ENCODE data around the gene SFXN3. TPM values are rescaled to one million over a fixed set of nuclear protein-coding genes. Genes with fewer than 3 reads are reported as not detected.

Gene SFXN3
- total and polyA plus RNA-seq, 10 of the 15 experiments (the other 5 are each of a cell fraction or from before 2014, with no cell fraction given): 0.05 to 11.3 (median 1.2) TPM

DNA sequence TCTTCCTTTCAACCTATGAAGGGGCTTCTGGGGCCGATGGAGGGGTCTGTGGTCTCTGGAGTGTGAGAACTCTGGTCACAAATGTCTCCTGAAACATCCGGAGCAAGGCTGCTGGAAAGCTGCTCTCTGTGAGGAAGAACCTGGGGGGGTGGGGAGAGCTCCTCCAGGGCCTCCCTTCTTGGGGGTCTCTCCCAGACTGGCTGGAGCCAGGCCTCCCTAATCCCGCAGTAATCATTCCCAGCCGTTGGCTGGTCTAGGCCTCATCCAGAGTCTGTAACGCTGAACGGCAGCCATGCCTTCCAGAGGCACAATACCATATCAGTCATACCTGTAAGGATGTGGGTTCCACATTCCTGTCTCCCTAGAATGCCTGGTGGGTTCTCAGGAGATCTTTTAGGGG, 35.9 kb upstream of the SFXN3 start:
- H3K4me1 ChIP-seq (ENCODE audit: control insufficient read depth, insufficient read depth, low read length): peaks cover 13% of the 10 kb centered on the region
- H4K20me1 ChIP-seq (ENCODE audit: control insufficient read depth, insufficient read depth): no peaks in the 10 kb centered on the region
- ATAC-seq: no peak
- no peaks in the 10 kb centered on the region for H3K9me3 ChIP-seq (replicated peaks; ENCODE audit: control insufficient read depth, insufficient read depth, low read length)
- POLR2A ChIA-PET: interaction anchor here (0.5 kb wide), 1 partner anchor 9 kb away, joined by 3 read pairs; no protein-coding TSS in a partner anchor
- peaks cover 12% of the 10 kb centered on the region for H3K79me2 ChIP-seq (ENCODE audit: control insufficient read depth, insufficient read depth, low read length)
- TF ChIP-seq POLR2A (IDR thresholded peaks at IDR 0.05; ENCODE audit: low read depth, low read length) (peak; percentile 20; the same call in 1 of the 2 replicates), CHD1 (IDR thresholded peaks at IDR 0.05; ENCODE audit: low read depth, low read length) (no peak)
- no peaks in the 10 kb centered on the region for H3K27me3 ChIP-seq (replicated peaks in 1 of 2; ENCODE audit: control insufficient read depth in 2 of 2, insufficient read depth in 2 of 2, low read length in 1 of 2)
- no peak overlapping the region for H2AFZ ChIP-seq (ENCODE audit: control insufficient read depth, low read depth, low read length)
- no peak overlapping the region for H3K27ac ChIP-seq (ENCODE audit: control insufficient read depth, insufficient read depth)
- WGBS (ENCODE audit: insufficient coverage, insufficient replicate concordance, low lambda C conversion rate, missing lambda C conversion rate): 67% methylated on average over 6 of the region's 6 CpGs
- BruUV-seq (replicated peaks): no TSS peak
- no peak overlapping the region for H3K9ac ChIP-seq (ENCODE audit: control insufficient read depth, insufficient read depth, low read length)
- no peak for FAIRE-seq
- SMC1A ChIA-PET (ENCODE audit: uncharacterized antibody, unreplicated experiment): no interaction called here
- in situ Hi-C loops (cut with MboI): no loop called here
- peaks cover 11 to 12% of the 10 kb centered on the region in 2 experiments for H3K36me3 ChIP-seq (ENCODE audit: control insufficient read depth in 2 of 2, insufficient read depth in 2 of 2, low read length in 1 of 2)
- DNase-seq (ENCODE audit: low read depth, low spot score): no peak
- intact Hi-C loops (cut with micrococcal nuclease; ENCODE audit: unreplicated experiment): loop anchor here (5.0 kb wide), 1 partner anchor 83 kb away; the partner anchor contains the start of gene SLF2
- H3K4me3 ChIP-seq: no peak overlapping the region
- no peak overlapping the region for H3K4me2 ChIP-seq (ENCODE audit: control insufficient read depth, insufficient read depth)
- RAD21 ChIA-PET (ENCODE audit: unreplicated experiment): no interaction called here
- CTCF ChIA-PET: interaction anchor here (2.6 to 5.7 kb wide), 3 partner anchors 8 to 21 kb away, joined by 8 to 91 read pairs (median 42); partner anchors contain the start of genes MRPL43 and TWNK

DNA sequence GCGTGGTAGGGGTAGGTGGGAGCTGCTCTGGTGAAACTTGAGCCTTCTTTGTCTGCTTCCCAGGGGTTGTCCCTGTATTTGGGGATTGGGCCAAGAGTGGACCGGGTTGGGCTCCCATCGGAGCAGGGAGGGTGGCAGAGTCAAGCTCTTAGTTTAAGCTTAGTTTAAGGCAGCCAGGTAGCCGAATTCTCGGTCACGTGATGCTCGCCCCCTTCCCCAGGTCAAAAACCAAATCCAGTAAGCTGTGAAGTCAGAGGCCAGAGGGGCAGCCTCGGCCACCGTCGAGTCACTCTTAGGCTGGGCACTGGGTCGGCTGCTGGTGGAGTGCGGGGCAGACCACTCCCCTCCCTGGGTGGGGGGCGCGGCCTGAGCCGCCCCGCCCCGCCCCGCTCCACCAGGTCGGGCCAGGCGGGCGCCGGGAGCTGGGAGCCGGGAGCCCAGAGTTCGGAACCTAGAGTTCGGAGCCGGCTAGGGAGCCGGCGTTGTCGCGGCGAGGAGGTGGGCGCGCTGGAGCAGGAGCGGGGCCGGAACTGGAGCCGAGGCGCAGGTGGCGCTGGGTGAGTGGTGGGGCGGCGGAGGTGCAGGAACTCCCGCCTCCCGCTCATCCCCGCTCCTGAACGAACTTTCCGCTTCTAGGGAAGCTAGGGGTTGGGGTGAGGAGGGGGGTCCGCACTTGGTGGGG, 34.2 kb upstream of the SFXN3 start:
- ChIA-PET RAD21 (ENCODE audit: unreplicated experiment) (interaction anchor here (1.0 to 2.0 kb wide), 3 partner anchors 19 to 34 kb away, joined by 3 to 11 read pairs (median 3); partner anchors contain the start of genes PDZD7 and SFXN3), POLR2A (interaction anchor here (0.6 to 3.8 kb wide), 9 partner anchors 8 to 650 kb away, joined by 3 to 23 read pairs (median 4); partner anchors contain the start of genes KAZALD1, MRPL43, PDZD7 and SCD), SMC1A (ENCODE audit: uncharacterized antibody, unreplicated experiment) (interaction anchor here (1.0 to 1.7 kb wide), 3 partner anchors 9 to 19 kb away, joined by 3 to 5 read pairs (median 4); partner anchors contain the start of genes MRPL43 and TWNK), CTCF (interaction anchor here (0.8 to 5.7 kb wide), 15 partner anchors 10 to 85 kb away, joined by 3 to 91 read pairs (median 7); partner anchors contain the start of genes MRPL43, PDZD7, SEMA4G and SFXN3)
- Histone ChIP-seq H3K9ac (ENCODE audit: control insufficient read depth, insufficient read depth, low read length) (peak overlapping the region; percentile 63), H2AFZ (ENCODE audit: control insufficient read depth, low read depth, low read length) (peak overlapping the region; percentile 90), H3K4me1 (ENCODE audit: control insufficient read depth, insufficient read depth, low read length) (peaks cover 13% of the 10 kb centered on the region), H3K4me2 (ENCODE audit: control insufficient read depth, insufficient read depth) (peak overlapping the region; percentile 99), H3K79me2 (ENCODE audit: control insufficient read depth, insufficient read depth, low read length) (peaks cover 10% of the 10 kb centered on the region), H4K20me1 (ENCODE audit: control insufficient read depth, insufficient read depth) (no peaks in the 10 kb centered on the region), H3K27ac (ENCODE audit: control insufficient read depth, insufficient read depth) (peak overlapping the region; percentile 88), H3K27me3 (replicated peaks in 1 of 2; ENCODE audit: control insufficient read depth in 2 of 2, insufficient read depth in 2 of 2, low read length in 1 of 2) (no peaks in the 10 kb centered on the region), H3K36me3 (ENCODE audit: control insufficient read depth in 2 of 2, insufficient read depth in 2 of 2, low read length in 1 of 2) (peaks cover 0 to 5% of the 10 kb centered on the region in 2 experiments; a peak in 3 of 4 replicates), H3K9me3 (replicated peaks; ENCODE audit: control insufficient read depth, insufficient read depth, low read length) (no peaks in the 10 kb centered on the region), H3K4me3 (peak overlapping the region; percentile 86)
- FAIRE-seq (no peak), ATAC-seq (peak; percentile 46), DNase-seq (ENCODE audit: low read depth, low spot score) (no peak)
- 1% methylated on average over 39 of the region's 46 CpGs for WGBS (ENCODE audit: insufficient coverage, insufficient replicate concordance, low lambda C conversion rate, missing lambda C conversion rate)
- no TSS peak for BruUV-seq (replicated peaks)
- intact Hi-C loops (cut with micrococcal nuclease; ENCODE audit: unreplicated experiment) (loop anchor here (5.0 kb wide), 1 partner anchor 85 kb away; the partner anchor contains the start of gene SLF2), in situ Hi-C loops (cut with MboI) (no loop called here)
- TF ChIP-seq, protein P1, sequence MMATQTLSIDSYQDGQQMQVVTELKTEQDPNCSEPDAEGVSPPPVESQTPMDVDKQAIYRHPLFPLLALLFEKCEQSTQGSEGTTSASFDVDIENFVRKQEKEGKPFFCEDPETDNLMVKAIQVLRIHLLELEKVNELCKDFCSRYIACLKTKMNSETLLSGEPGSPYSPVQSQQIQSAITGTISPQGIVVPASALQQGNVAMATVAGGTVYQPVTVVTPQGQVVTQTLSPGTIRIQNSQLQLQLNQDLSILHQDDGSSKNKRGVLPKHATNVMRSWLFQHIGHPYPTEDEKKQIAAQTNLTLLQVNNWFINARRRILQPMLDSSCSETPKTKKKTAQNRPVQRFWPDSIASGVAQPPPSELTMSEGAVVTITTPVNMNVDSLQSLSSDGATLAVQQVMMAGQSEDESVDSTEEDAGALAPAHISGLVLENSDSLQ (IDR thresholded peaks at IDR 0.05): no peak
- TF ChIP-seq SMARCA5 (IDR thresholded peaks at IDR 0.05): peak; percentile 69
- TF ChIP-seq DPF2 (IDR thresholded peaks at IDR 0.05): peak; percentile 23; the same call in 1 of the 2 replicates
- TF ChIP-seq NR2F1 (conservative IDR thresholded peaks at IDR 0.05): 0 out of 2 replicates have a peak, but pooled peaks have one; percentile 11
- TF ChIP-seq RAD51 (IDR thresholded peaks at IDR 0.05): peak; percentile 95
- peak; percentile 23; the same call in 1 of the 2 replicates for TF ChIP-seq SIN3A (IDR thresholded peaks at IDR 0.05; ENCODE audit: low read depth, low read length)
- no peak for TF ChIP-seq BMI1 (IDR thresholded peaks at IDR 0.05; ENCODE audit: borderline replicate concordance)
- TF ChIP-seq MEF2A (IDR thresholded peaks at IDR 0.05; ENCODE audit: insufficient read depth, low read depth, low read length): no peak
- peak; percentile 9; the same call in 1 of the 2 replicates for TF ChIP-seq PML (IDR thresholded peaks at IDR 0.05; ENCODE audit: low read length)
- TF ChIP-seq POLR2A (IDR thresholded peaks at IDR 0.05; ENCODE audit: low read depth, low read length): peak; percentile 3; the same call in 1 of the 2 replicates
- no peak for TF ChIP-seq ZNF384 (IDR thresholded peaks at IDR 0.05; ENCODE audit: borderline replicate concordance, low read depth, low read length)
- TF ChIP-seq, protein P2, sequence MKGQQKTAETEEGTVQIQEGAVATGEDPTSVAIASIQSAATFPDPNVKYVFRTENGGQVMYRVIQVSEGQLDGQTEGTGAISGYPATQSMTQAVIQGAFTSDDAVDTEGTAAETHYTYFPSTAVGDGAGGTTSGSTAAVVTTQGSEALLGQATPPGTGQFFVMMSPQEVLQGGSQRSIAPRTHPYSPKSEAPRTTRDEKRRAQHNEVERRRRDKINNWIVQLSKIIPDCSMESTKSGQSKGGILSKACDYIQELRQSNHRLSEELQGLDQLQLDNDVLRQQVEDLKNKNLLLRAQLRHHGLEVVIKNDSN (IDR thresholded peaks at IDR 0.05; ENCODE audit: borderline replicate concordance, extremely low read length, insufficient read depth, low read depth, low read length): peak; percentile 80
- peak; percentile 11 for TF ChIP-seq LARP7 (IDR thresholded peaks at IDR 0.05)
- TF ChIP-seq BHLHE40 (IDR thresholded peaks at IDR 0.05; ENCODE audit: borderline replicate concordance in 1 of 2, low read depth in 2 of 2, low read length in 1 of 2): peak; percentile 68 to 93; a peak in 3 of 4 replicates
